ENCODE data around the gene GPR152.

GPR152 gene

GRCh38 chr11:67452141-67452952 lies at the start of gene GPR152:
Gene GPR152, minus strand, starts transcription at chr11:67452729. Its CDS starts 5 bp downstream, at chr11:67452724.
- no peak for FAIRE-seq

GRCh38 chr11:67501854-67502253 lies 49.3 kb upstream of the GPR152 start:
- no peak for FAIRE-seq

GRCh38 chr11:67500831-67501715 lies 48.5 kb upstream of the GPR152 start:
- no peak for FAIRE-seq

- FAIRE-seq, result no peak
Observed at GRCh38 chr11:67500484-67500821, 47.9 kb upstream of the GPR152 start.

GRCh38 chr11:67499808-67500483 lies 47.4 kb upstream of the GPR152 start:
- no peak for FAIRE-seq

- FAIRE-seq, result no peak
Observed at GRCh38 chr11:67498544-67498972, 46.0 kb upstream of the GPR152 start.

GRCh38 chr11:67497656-67498291 lies 45.2 kb upstream of the GPR152 start:
- FAIRE-seq, result no peak

GRCh38 chr11:67496113-67496512 lies 43.6 kb upstream of the GPR152 start:
- no peak for FAIRE-seq

- no peak for FAIRE-seq
Observed at GRCh38 chr11:67495234-67496005, 42.9 kb upstream of the GPR152 start.

GRCh38 chr11:67494371-67495233 lies 42.1 kb upstream of the GPR152 start:
- FAIRE-seq, result no peak

GRCh38 chr11:67493548-67494370 lies 41.2 kb upstream of the GPR152 start:
- FAIRE-seq, result no peak

GRCh38 chr11:67492801-67493547 lies 40.4 kb upstream of the GPR152 start:
- FAIRE-seq, result no peak

GRCh38 chr11:67492069-67492727 lies 39.7 kb upstream of the GPR152 start:
- FAIRE-seq, result no peak

GRCh38 chr11:67491276-67492068 lies 38.9 kb upstream of the GPR152 start:
- FAIRE-seq, result no peak

- no peak for FAIRE-seq
Observed at GRCh38 chr11:67490727-67491065, 38.2 kb upstream of the GPR152 start.

GRCh38 chr11:67489885-67490726 lies 37.6 kb upstream of the GPR152 start:
- FAIRE-seq, result no peak

Measured in islet of Langerhans (tissue), 1 donor.